DND-41 (cell line): ENCODE data around the gene ST6GALNAC3.

Experiments used
- EZH2 ChIP-seq: IDR thresholded peaks from 3 replicates; pipeline ENCODE4 v1.6.1; 2012; ENCODE audit warnings: borderline replicate concordance, low read depth, mild to moderate bottlenecking, moderate library complexity, low read length, inconsistent platforms; ENCODE audit not compliant: severe bottlenecking
- TF ChIP-seq, protein P1 (sequence below): IDR thresholded peaks from 2 replicates; pipeline ENCODE4 v1.5.1; 2012; ENCODE audit warnings: borderline replicate concordance, low read length, moderate library complexity, mild to moderate bottlenecking; ENCODE audit not compliant: poor library complexity, severe bottlenecking; ENCODE audit errors: extremely low read depth

DNA sequence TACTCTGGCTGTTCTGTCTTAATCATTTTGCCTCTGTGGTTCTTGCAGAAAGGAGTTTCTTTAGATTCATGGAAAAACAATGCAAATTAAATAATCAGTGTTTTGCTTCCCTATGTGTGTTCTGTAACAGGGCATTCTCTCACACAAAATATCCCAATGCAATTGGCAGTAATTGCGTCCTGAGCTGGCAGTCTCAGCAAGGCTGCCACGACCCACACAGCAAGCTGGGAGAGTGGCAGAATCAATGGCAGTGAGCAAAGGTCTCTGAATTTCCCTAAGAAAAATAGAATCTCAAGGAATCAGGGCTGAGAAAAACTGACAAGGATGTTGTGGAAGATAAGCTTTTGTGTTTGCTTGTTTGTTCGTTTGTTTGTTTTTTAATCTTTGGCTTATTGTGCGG, 594.6 kb downstream of the ST6GALNAC3 start:
- TF ChIP-seq, protein P1, sequence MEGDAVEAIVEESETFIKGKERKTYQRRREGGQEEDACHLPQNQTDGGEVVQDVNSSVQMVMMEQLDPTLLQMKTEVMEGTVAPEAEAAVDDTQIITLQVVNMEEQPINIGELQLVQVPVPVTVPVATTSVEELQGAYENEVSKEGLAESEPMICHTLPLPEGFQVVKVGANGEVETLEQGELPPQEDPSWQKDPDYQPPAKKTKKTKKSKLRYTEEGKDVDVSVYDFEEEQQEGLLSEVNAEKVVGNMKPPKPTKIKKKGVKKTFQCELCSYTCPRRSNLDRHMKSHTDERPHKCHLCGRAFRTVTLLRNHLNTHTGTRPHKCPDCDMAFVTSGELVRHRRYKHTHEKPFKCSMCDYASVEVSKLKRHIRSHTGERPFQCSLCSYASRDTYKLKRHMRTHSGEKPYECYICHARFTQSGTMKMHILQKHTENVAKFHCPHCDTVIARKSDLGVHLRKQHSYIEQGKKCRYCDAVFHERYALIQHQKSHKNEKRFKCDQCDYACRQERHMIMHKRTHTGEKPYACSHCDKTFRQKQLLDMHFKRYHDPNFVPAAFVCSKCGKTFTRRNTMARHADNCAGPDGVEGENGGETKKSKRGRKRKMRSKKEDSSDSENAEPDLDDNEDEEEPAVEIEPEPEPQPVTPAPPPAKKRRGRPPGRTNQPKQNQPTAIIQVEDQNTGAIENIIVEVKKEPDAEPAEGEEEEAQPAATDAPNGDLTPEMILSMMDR, result no peak
- TF ChIP-seq EZH2, result no peak
